Stimulated activated CD4-positive, alpha-beta T cell treated with anti-CD3 and anti-CD28 coated beads, Interleukin-1b, Interleukin-23, amount 100 ng/mL, for 48 hours (primary cell): ENCODE results near the gene IRS1.

Experiments used
- DNase-seq: peaks from one replicate; pipeline ENCODE4 v3.0.0-alpha.2; 2020

The IRS1 gene

GRCh38 chr2:226818930-226819329, 19.3 kb upstream of the IRS1 start:
- DNase-seq: no peak

GRCh38 chr2:226813148-226813701, 13.6 kb upstream of the IRS1 start:
- no peak for DNase-seq

- DNase-seq: no peak
Measured at GRCh38 chr2:226803410-226803809, 3.8 kb upstream of the IRS1 start.

GRCh38 chr2:226802573-226802972, 3.0 kb upstream of the IRS1 start:
- no peak for DNase-seq

GRCh38 chr2:226800941-226801784, 1.5 kb upstream of the IRS1 start:
- peak; percentile 78 for DNase-seq

GRCh38 chr2:226799976-226800940, 638 bp upstream of the IRS1 start:
- no peak for DNase-seq

- DNase-seq: peak; percentile 31
Measured at GRCh38 chr2:226798422-226799210, 1.0 kb downstream of the IRS1 start.

GRCh38 chr2:226797989-226798421, 1.6 kb downstream of the IRS1 start:
- no peak for DNase-seq

- DNase-seq: no peak
Measured at GRCh38 chr2:226797289-226797988, 2.2 kb downstream of the IRS1 start.

GRCh38 chr2:226796840-226797288, 2.8 kb downstream of the IRS1 start:
- DNase-seq: no peak

- DNase-seq: no peak
Measured at GRCh38 chr2:226796012-226796839, 3.4 kb downstream of the IRS1 start.

- no peak for DNase-seq
Measured at GRCh38 chr2:226795281-226796011, 4.2 kb downstream of the IRS1 start.

- no peak for DNase-seq
Measured at GRCh38 chr2:226794751-226795171, 4.9 kb downstream of the IRS1 start.

GRCh38 chr2:226794196-226794661, 5.4 kb downstream of the IRS1 start:
- no peak for DNase-seq

GRCh38 chr2:226793646-226794045, 6.0 kb downstream of the IRS1 start:
- DNase-seq: no peak

- no peak for DNase-seq
Measured at GRCh38 chr2:226792155-226792881, 7.3 kb downstream of the IRS1 start.

GRCh38 chr2:226791487-226792081, 8.0 kb downstream of the IRS1 start:
- peak; percentile 92 for DNase-seq

GRCh38 chr2:226791056-226791486, 8.5 kb downstream of the IRS1 start:
- no peak for DNase-seq

GRCh38 chr2:226790431-226790830, 9.2 kb downstream of the IRS1 start:
- no peak for DNase-seq
